GM12878 (cell line): ENCODE results near the gene HPSE2. TPM values are rescaled to one million over a fixed set of nuclear protein-coding genes. Genes with fewer than 3 reads are reported as not detected.

Source experiments
- ATAC-seq: fragments of 200-7000 bp; cut with Tn5 transposase; 3 replicates; pipeline ENCODE4 v1.9.1; 2020; ENCODE audit warnings: mild to moderate bottlenecking, moderate library complexity
- BruUV-seq: library from RNA; stranded (reverse); fragments of 400-500 nt; replicated peaks from 2 replicates; lab custom pipeline; 2021; lab: Mats Ljungman, UMichigan
- CTCF ChIA-PET: fragments of 300-600 bp; sonication (Branson Sonifier 250); formaldehyde crosslinking; extraction: SDS; loops from one replicate; lab custom pipeline; 2021; ENCODE audit warnings: inconsistent platforms; lab: Yijun Ruan, JAX
- POLR2A ChIA-PET: fragments of 350-600 bp; formaldehyde crosslinking; extraction: SDS; loops from one replicate; lab custom pipeline; 2021; ENCODE audit warnings: inconsistent platforms; lab: Charles Lee
- RAD21 ChIA-PET: fragments of 300-600 bp; sonication (Branson Sonifier 250); formaldehyde crosslinking; loops from one replicate; lab custom pipeline; 2023; ENCODE audit warnings: antibody characterized with exemption; ENCODE audit not compliant: unreplicated experiment; lab: Charles Lee
- SMC1A ChIA-PET: fragments of 300-600 bp; sonication (Branson Sonifier 250); formaldehyde crosslinking; loops from one replicate; lab custom pipeline; 2023; ENCODE audit not compliant: unreplicated experiment, uncharacterized antibody; lab: Charles Lee
- DNase-seq: peaks from one replicate; pipeline ENCODE4 v3.0.0-alpha.2; 2011; ENCODE audit warnings: low read depth, low spot score
- FAIRE-seq: peaks from 3 replicates; lab custom pipeline; 2011; peaks lifted over from hg19 to GRCh38; lab: Jason Lieb, UNC
- H2AFZ ChIP-seq: 2 replicates; pipeline ENCODE4 v1.6.0; 2011; ENCODE audit warnings: low read depth, low read length, control low read depth; ENCODE audit not compliant: control insufficient read depth
- H3K27ac ChIP-seq: 2 replicates; pipeline ENCODE4 v1.5.1; 2011; ENCODE audit warnings: control low read depth; ENCODE audit not compliant: control insufficient read depth, insufficient read depth
- H3K27me3 ChIP-seq, 2 experiments: replicated peaks in 1 of 2; 2 replicates each; pipeline versions ENCODE4 v1.6.0 to v1.6.1; 2011; ENCODE audit warnings: low read length in 1 of 2; ENCODE audit not compliant: control insufficient read depth in 2 of 2, insufficient read depth in 2 of 2
- H3K36me3 ChIP-seq, 2 experiments: 2 replicates each; pipeline ENCODE4 v1.5.1; 2011; ENCODE audit warnings: low read length in 1 of 2; ENCODE audit not compliant: control insufficient read depth in 2 of 2, insufficient read depth in 2 of 2
- H3K4me1 ChIP-seq: 2 replicates; pipeline ENCODE4 v1.6.1; 2011; ENCODE audit warnings: mild to moderate bottlenecking, low read length, moderate library complexity, mixed read lengths; ENCODE audit not compliant: control insufficient read depth, insufficient read depth
- H3K4me2 ChIP-seq: 2 replicates; pipeline ENCODE4 v1.6.0; 2011; ENCODE audit warnings: control low read depth; ENCODE audit not compliant: control insufficient read depth, insufficient read depth
- H3K4me3 ChIP-seq: fragments of 200-600 bp; sonication (generic); 2 replicates; pipeline ENCODE4 v1.5.1; 2016
- H3K79me2 ChIP-seq: 2 replicates; pipeline ENCODE4 v1.6.0; 2011; ENCODE audit warnings: low read length; ENCODE audit not compliant: control insufficient read depth, insufficient read depth
- H3K9ac ChIP-seq: 2 replicates; pipeline ENCODE4 v1.8.0; 2011; ENCODE audit warnings: low read length, control low read depth, mixed read lengths; ENCODE audit not compliant: control insufficient read depth, insufficient read depth
- H3K9me3 ChIP-seq: replicated peaks from 3 replicates; pipeline ENCODE4 v1.5.1; 2011; ENCODE audit warnings: mild to moderate bottlenecking, low read length; ENCODE audit not compliant: control insufficient read depth, insufficient read depth
- H4K20me1 ChIP-seq: 2 replicates; pipeline ENCODE4 v1.6.0; 2011; ENCODE audit not compliant: control insufficient read depth, insufficient read depth
- EGR1 ChIP-seq, 2 experiments: IDR thresholded peaks; 1 replicate in 1 of 2; 2 replicates in 1 of 2; pipeline ENCODE4 v1.6.1; 2011 to 2012; ENCODE audit warnings: low read depth in 2 of 2, low read length in 2 of 2, borderline replicate concordance in 1 of 2, mild to moderate bottlenecking in 1 of 2, moderate library complexity in 1 of 2
- RCOR1 ChIP-seq: conservative IDR thresholded peaks from 2 replicates; pipeline ENCODE4 v1.6.1; 2012; ENCODE audit warnings: low read depth, low read length, improper control_type of control experiment
- SMAD5 ChIP-seq: IDR thresholded peaks from 2 replicates; pipeline ENCODE4 v1.6.1; 2016; ENCODE audit warnings: antibody characterized with exemption, low read depth
- TARDBP ChIP-seq: IDR thresholded peaks from 2 replicates; pipeline ENCODE4 v1.6.1; 2016; ENCODE audit warnings: borderline replicate concordance
- ZSCAN29 ChIP-seq: fragments of 450-650 bp; IDR thresholded peaks from 2 replicates; pipeline ENCODE4 v1.6.1; 2017; ENCODE audit warnings: mild to moderate bottlenecking, moderate library complexity
- WGBS: methylation state at CpG from one replicate; pipeline ENCODE4 v1.1.6; 2016; ENCODE audit warnings: low lambda C conversion rate; ENCODE audit not compliant: insufficient replicate concordance, insufficient coverage; ENCODE audit errors: missing lambda C conversion rate; 5-methylcytosine and 5-hydroxymethylcytosine counted together
- in situ Hi-C: fragments of 300-500 bp; cut with MboI; formaldehyde crosslinking; loops from 9 replicates; pipeline ENCODE4 v1.14.3; 2018; ENCODE audit warnings: mixed read lengths
- intact Hi-C: fragments of 100-400 bp; cut with micrococcal nuclease; formaldehyde crosslinking; loops from one replicate; pipeline ENCODE4 v1.14.2; 2022; ENCODE audit not compliant: unreplicated experiment
- polyA plus RNA-seq, 11 experiments: library from polyadenylated mRNA; depleted of rRNA in 4 of 11; unstranded in 6 of 11; stranded (reverse) in 5 of 11; fragments of >200 nt; fragmentation: Nextera tagmentation in 4 of 11; fragmentation: Illumina TruSeq in 1 of 11; extraction: Ambion mirVana in 4 of 11; extraction: Trizol in 1 of 11; gene quantifications; 1 replicate in 1 of 11; 2 replicates in 10 of 11; pipeline versions ENCODE4 v1.2.1 to v1.2.3, GENCODE V29; 2011 to 2016; ENCODE audit warnings: inconsistent platforms in 2 of 11, missing spikeins in 2 of 11, low read depth in 1 of 11
- total RNA-seq, 4 experiments: library from RNA; depleted of rRNA in 3 of 4; stranded (reverse); fragments of >200 nt in 3 of 4; fragmentation: Illumina TruSeq in 1 of 4; extraction: Trizol in 1 of 4; gene quantifications; 2 replicates each; pipeline versions ENCODE4 v1.2.1 to v1.2.3, GENCODE V29; 2013 to 2021
- TF ChIP-seq, protein P1 (sequence below): IDR thresholded peaks from 2 replicates; pipeline ENCODE4 v1.6.1; 2012; ENCODE audit warnings: mild to moderate bottlenecking, low read depth, low read length
- TF ChIP-seq, protein P2 (sequence below): fragments of 450-650 bp; formaldehyde crosslinking; IDR thresholded peaks from 2 replicates; pipeline ENCODE4 v1.4.0; 2022; ENCODE audit warnings: mild to moderate bottlenecking, moderate library complexity

Gene HPSE2
- total and polyA plus RNA-seq, 10 of the 15 experiments (the other 5 are each of a cell fraction or from before 2014, with no cell fraction given): 0.06 TPM; not detected in 9

DNA sequence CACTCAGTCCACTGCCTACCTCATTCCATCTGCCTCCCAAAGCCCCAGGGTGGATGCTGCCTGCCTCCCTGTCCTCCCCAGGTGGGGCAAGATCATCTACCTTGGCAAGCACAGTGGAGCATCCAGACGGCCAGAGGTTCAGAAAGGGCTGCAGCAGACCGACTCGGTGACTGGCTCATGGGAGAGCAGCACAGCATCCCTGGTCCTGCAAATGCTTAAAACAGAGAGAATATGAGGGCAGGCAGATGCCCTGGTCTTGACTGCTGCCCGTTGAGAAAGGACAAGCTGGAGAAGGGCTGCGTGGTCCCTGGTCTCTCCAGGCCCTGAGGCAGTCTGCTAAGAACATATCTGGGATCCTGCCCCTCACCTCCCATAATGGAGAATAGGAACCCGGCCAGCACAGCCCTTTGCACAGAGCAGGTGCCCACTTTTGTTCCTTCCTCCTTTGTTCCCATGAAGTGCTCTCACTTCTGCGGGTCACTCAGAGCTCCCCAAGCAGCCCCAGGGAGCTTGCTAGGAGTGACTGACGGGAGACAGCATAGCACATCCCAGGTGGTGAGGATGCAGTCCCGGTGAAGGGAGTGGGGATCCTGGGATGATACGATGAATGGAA, 790.3 kb downstream of the HPSE2 start:
- Histone ChIP-seq H4K20me1 (no peaks in the 10 kb centered on the region; the same call in 1 of the 2 replicates), H2AFZ (no peak overlapping the region), H3K9me3 (no peaks in the 10 kb centered on the region), H3K27ac (peak overlapping the region; percentile 91), H3K79me2 (peaks cover 30% of the 10 kb centered on the region), H3K27me3 (no peaks in the 10 kb centered on the region)
- CTCF ChIA-PET: interaction anchor here (1.6 to 4.7 kb wide), 4 partner anchors 17 to 105 kb away, joined by 3 to 22 read pairs (median 6); no protein-coding TSS in a partner anchor
- in situ Hi-C loops: no loop called here
- SMC1A ChIA-PET: interaction anchor here (1.0 kb wide), 1 partner anchor 22 kb away, joined by 4 read pairs; no protein-coding TSS in a partner anchor
- TF ChIP-seq SMAD5 (no peak), EGR1 (IDR thresholded peaks at IDR 0.05; ENCODE audit: borderline replicate concordance in 1 of 2, low read depth in 2 of 2, low read length in 2 of 2) (no peak), ZSCAN29 (no peak), RCOR1 (no peak), TARDBP (no peak)
- TF ChIP-seq, protein P1, sequence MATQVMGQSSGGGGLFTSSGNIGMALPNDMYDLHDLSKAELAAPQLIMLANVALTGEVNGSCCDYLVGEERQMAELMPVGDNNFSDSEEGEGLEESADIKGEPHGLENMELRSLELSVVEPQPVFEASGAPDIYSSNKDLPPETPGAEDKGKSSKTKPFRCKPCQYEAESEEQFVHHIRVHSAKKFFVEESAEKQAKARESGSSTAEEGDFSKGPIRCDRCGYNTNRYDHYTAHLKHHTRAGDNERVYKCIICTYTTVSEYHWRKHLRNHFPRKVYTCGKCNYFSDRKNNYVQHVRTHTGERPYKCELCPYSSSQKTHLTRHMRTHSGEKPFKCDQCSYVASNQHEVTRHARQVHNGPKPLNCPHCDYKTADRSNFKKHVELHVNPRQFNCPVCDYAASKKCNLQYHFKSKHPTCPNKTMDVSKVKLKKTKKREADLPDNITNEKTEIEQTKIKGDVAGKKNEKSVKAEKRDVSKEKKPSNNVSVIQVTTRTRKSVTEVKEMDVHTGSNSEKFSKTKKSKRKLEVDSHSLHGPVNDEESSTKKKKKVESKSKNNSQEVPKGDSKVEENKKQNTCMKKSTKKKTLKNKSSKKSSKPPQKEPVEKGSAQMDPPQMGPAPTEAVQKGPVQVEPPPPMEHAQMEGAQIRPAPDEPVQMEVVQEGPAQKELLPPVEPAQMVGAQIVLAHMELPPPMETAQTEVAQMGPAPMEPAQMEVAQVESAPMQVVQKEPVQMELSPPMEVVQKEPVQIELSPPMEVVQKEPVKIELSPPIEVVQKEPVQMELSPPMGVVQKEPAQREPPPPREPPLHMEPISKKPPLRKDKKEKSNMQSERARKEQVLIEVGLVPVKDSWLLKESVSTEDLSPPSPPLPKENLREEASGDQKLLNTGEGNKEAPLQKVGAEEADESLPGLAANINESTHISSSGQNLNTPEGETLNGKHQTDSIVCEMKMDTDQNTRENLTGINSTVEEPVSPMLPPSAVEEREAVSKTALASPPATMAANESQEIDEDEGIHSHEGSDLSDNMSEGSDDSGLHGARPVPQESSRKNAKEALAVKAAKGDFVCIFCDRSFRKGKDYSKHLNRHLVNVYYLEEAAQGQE: no peak
- TF ChIP-seq, protein P2, sequence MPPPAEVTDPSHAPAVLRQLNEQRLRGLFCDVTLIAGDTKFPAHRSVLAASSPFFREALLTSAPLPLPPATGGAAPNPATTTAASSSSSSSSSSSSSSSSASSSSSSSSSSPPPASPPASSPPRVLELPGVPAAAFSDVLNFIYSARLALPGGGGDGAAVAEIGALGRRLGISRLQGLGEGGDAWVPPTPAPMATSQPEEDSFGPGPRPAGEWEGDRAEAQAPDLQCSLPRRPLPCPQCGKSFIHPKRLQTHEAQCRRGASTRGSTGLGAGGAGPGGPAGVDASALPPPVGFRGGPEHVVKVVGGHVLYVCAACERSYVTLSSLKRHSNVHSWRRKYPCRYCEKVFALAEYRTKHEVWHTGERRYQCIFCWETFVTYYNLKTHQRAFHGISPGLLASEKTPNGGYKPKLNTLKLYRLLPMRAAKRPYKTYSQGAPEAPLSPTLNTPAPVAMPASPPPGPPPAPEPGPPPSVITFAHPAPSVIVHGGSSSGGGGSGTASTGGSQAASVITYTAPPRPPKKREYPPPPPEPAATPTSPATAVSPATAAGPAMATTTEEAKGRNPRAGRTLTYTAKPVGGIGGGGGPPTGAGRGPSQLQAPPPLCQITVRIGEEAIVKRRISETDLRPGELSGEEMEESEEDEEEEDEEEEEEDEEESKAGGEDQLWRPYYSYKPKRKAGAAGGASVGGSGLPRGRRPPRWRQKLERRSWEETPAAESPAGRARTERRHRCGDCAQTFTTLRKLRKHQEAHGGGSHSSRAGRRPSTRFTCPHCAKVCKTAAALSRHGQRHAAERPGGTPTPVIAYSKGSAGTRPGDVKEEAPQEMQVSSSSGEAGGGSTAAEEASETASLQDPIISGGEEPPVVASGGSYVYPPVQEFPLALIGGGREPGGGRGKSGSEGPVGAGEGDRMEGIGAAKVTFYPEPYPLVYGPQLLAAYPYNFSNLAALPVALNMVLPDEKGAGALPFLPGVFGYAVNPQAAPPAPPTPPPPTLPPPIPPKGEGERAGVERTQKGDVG (CRISPR knock-in tag): no peak
- TF ChIP-seq, all 136 proteins: peak for 0
- Histone ChIP-seq H3K36me3 (peaks cover 3 to 6% of the 10 kb centered on the region in 2 experiments), H3K4me2 (peak overlapping the region; percentile 78), H3K9ac (peak overlapping the region; percentile 93), H3K4me3 (peak overlapping the region; percentile 84), H3K4me1 (peaks cover 15% of the 10 kb centered on the region)
- no TSS peak for BruUV-seq
- intact Hi-C loops: no loop called here
- FAIRE-seq (no peak), DNase-seq (no peak), ATAC-seq (no peak)
- POLR2A ChIA-PET: interaction anchor here (1.7 kb wide), 1 partner anchor 32 kb away, joined by 3 read pairs; no protein-coding TSS in a partner anchor
- RAD21 ChIA-PET: interaction anchor here (0.7 to 0.9 kb wide), 2 partner anchors 41 kb away, joined by 3 read pairs; no protein-coding TSS in a partner anchor
- 90% methylated on average over 10 of the region's 10 CpGs for WGBS
